ENCODE measurements around the gene HNRNPA3.

HNRNPA3 gene

GRCh38 chr2:177264693-177265587 lies 52.3 kb downstream of the HNRNPA3 start, which contains the start of gene NFE2L2 (continued):
- TF ChIP-seq ZNF18 (tag by site-specific recombination; IDR thresholded peaks at IDR 0.05) (no peak), PRDM1 (tag by site-specific recombination; IDR thresholded peaks at IDR 0.05) (no peak), ZNF707 (tag by site-specific recombination; IDR thresholded peaks at IDR 0.05) (no peak), ZNF513 (tag by site-specific recombination; IDR thresholded peaks at IDR 0.05) (no peak), INSM2 (tag by site-specific recombination; IDR thresholded peaks at IDR 0.05) (no peak), ZNF19 (tag by site-specific recombination; IDR thresholded peaks at IDR 0.05; ENCODE audit: low read depth) (no peak), ZNF626 (tag by site-specific recombination; IDR thresholded peaks at IDR 0.05) (no peak), SP7 (tag by site-specific recombination; IDR thresholded peaks at IDR 0.05) (peak; percentile 55), TCF7L2 (IDR thresholded peaks at IDR 0.05; ENCODE audit: borderline replicate concordance, low read depth, low read length) (peak; percentile 39; the same call in 1 of the 2 replicates), ZNF26 (tag by site-specific recombination; IDR thresholded peaks at IDR 0.05) (no peak), ZNF426 (tag by site-specific recombination; IDR thresholded peaks at IDR 0.05) (no peak), ZFP3 (tag by site-specific recombination; IDR thresholded peaks at IDR 0.05; ENCODE audit: low read depth) (no peak), ZNF138 (tag by site-specific recombination; IDR thresholded peaks at IDR 0.05; ENCODE audit: borderline replicate concordance) (no peak), ZNF155 (tag by site-specific recombination; IDR thresholded peaks at IDR 0.05) (no peak), ZNF121 (tag by site-specific recombination; IDR thresholded peaks at IDR 0.05) (no peak), WT1 (tag by site-specific recombination; IDR thresholded peaks at IDR 0.05) (no peak; the same call in 1 of the 2 replicates), FEZF1 (tag by site-specific recombination; IDR thresholded peaks at IDR 0.05) (no peak), ZNF621 (tag by site-specific recombination; IDR thresholded peaks at IDR 0.05) (no peak), ZNF202 (tag by site-specific recombination; IDR thresholded peaks at IDR 0.05; ENCODE audit: borderline replicate concordance) (no peak), ZNF792 (tag by site-specific recombination; IDR thresholded peaks at IDR 0.05) (no peak), ZBTB48 (tag by site-specific recombination; IDR thresholded peaks at IDR 0.05) (no peak), ZNF654 (tag by site-specific recombination; IDR thresholded peaks at IDR 0.05; ENCODE audit: low read depth) (no peak), ZNF558 (tag by site-specific recombination; IDR thresholded peaks at IDR 0.05) (no peak), KLF8 (tag by site-specific recombination; IDR thresholded peaks at IDR 0.05) (peak; percentile 37; the same call in 1 of the 2 replicates), ZNF214 (tag by site-specific recombination; IDR thresholded peaks at IDR 0.05; ENCODE audit: borderline replicate concordance) (no peak), HOXD13 (CRISPR knock-in tag; IDR thresholded peaks at IDR 0.05; ENCODE audit: borderline replicate concordance) (peak; percentile 68; the same call in 1 of the 2 replicates), ZNF677 (tag by site-specific recombination; IDR thresholded peaks at IDR 0.05) (no peak), ZNF76 (tag by site-specific recombination; IDR thresholded peaks at IDR 0.05; ENCODE audit: borderline replicate concordance, low read depth) (no peak), GLI2 (tag by site-specific recombination; IDR thresholded peaks at IDR 0.05; ENCODE audit: borderline replicate concordance, low read depth) (no peak), ZNF529 (tag by site-specific recombination; IDR thresholded peaks at IDR 0.05; ENCODE audit: insufficient replicate concordance) (no peak), ZNF830 (tag by site-specific recombination; IDR thresholded peaks at IDR 0.05; ENCODE audit: low read depth) (no peak), ZXDB (tag by site-specific recombination; IDR thresholded peaks at IDR 0.05) (peak; percentile 51; the same call in 1 of the 2 replicates), ZNF660 (tag by site-specific recombination; IDR thresholded peaks at IDR 0.05) (peak; percentile 55; the same call in 1 of the 2 replicates), REPIN1 (tag by site-specific recombination; IDR thresholded peaks at IDR 0.05; ENCODE audit: low read depth) (no peak), ZNF473 (tag by site-specific recombination; IDR thresholded peaks at IDR 0.05) (no peak), HOXA7 (CRISPR knock-in tag; IDR thresholded peaks at IDR 0.05; ENCODE audit: borderline replicate concordance) (no peak)
